ELF-1 (cell line): Measurements from ENCODE around the gene PTPRN2.

Experiments
- DNase-seq: peaks from one replicate; pipeline ENCODE4 v3.0.0-alpha.2; 2016; ENCODE audit warnings: low read depth, low spot score

PTPRN2 gene

DNA sequence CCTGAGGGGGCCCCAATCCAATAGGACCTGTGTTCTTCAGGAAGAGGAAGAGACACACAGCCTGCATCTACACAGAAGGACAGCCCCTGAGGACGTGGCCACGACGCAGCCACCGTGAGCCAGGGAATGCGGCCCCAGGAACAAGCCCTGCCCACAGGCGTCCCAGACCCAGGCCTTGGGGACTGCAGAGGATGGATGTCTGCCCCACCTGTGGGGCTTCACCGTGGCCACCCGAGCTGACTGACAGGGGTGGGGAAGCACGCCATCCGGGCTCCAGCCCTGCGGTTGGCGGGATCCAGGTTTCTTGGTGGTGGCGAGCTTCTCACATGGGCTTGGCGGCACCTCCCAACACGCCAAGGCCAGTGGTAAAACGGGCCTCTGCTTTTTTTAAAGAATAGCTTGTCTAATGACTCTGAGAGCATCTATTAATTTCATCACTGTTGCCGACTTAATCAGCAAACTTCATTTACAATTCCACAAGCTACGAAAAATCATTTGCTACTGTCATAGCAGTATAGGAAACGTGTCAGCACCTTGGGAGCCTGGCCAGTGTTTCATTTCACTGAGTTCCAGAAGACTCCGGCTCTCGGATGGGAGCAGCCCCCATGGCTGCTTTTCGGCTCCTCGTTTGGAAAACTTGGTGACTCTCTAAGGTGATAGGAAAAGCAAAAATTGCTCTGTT, 584.0 kb downstream of the PTPRN2 start:
- DNase-seq, result no peak

DNA sequence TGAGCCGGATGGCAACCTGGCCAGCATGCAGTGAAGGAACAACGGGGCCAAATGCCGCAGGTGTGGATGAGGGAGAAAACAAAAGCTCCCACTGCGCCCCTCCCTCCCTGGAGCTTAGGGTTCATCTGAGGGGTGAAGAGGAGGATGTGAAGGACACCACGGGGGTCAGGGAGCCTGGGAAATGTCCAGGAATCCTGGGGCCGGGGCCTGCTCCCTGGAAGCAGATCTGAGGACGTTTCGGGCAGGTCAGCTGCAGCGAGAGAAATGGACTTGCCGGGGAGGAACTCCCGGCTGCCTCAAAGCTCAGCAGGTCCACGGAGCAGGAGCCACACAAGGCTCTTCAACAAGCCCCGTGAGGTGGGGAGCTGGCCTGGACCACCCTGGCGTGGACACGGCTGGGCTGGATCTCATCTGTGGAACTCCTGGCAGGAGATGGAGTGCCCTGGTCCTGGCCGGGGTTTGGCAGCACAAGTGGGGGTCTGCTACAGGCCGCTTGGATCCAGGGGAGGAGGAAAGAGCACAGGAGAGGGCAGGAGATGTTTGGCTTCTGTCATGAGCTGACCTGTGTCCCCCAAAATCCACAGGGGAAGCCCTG, 585.0 kb downstream of the PTPRN2 start:
- no peak for DNase-seq

DNA sequence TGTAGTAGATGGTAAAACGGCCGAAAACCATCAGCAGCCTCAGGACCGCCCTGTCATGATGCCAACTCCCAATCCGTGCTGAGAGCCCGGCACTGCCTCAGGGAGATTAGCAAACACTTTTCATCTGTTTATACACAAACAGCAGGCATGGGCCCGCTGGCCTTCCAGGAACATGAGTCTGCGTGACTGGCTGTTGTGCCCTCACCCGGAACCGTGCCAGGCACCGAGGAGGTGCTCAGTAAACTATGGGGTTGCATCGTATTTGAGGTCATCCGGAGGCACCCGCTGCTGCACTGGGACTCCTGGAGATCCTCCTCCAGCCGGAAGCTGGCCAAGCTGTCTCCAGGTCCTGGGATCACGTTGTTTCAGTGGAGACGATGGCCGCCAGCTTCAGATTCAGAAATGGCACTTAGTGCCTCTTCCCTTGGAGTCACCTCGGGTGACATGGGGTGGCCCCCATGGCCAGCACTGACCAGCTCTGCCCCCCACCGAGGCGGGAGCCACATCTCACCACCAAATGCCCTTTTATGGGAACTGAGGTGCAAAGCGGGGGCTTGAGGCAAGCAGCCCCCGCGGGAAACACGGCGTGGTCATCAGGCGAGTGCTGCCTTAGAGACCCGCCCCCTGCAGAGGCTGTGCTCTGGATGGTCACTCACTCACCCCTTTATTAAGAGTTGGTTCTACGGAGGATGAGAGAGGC, 585.9 kb downstream of the PTPRN2 start:
- DNase-seq, result peak; percentile 54

DNA sequence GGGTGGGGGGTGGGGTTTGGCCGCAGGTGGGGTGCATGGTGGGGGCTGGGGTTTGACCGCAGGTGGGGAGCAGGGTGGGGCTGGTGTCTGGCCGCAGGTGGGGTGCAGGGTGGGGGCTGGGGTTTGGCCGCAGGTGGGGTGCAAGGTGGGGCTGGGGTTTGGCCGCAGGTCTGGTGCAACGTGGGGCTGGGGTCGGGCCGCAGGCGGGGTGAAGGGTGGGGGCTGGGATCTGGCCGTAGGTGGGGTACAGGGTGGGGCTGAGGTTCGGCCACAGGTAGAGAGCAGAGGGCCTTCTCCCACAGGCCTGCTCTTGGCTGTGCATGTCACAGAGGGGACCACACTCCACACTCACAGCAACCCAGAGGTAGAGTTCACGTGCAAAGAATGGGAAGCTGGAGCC, 586.6 kb downstream of the PTPRN2 start:
- no peak for DNase-seq

DNA sequence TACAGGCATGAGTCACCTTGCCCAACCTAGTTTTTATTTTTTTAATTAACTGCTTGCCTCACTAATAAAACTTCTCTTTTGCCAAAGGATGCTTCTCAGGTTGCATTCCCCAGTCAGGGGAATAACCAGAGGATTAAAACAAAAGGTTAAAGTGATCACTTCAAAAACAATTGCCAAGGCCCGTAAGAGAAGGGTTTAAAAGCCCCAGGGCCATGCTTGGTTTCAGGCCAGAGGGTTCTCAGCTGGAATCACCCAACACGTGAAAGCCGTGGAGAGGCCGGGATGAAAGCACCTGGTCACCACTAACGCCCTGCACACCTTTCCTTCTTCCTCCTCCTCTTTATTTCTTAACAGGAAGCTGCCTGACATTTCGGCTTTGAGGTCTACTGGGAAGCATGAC, 587.5 kb downstream of the PTPRN2 start:
- peak; percentile 54 for DNase-seq

DNA sequence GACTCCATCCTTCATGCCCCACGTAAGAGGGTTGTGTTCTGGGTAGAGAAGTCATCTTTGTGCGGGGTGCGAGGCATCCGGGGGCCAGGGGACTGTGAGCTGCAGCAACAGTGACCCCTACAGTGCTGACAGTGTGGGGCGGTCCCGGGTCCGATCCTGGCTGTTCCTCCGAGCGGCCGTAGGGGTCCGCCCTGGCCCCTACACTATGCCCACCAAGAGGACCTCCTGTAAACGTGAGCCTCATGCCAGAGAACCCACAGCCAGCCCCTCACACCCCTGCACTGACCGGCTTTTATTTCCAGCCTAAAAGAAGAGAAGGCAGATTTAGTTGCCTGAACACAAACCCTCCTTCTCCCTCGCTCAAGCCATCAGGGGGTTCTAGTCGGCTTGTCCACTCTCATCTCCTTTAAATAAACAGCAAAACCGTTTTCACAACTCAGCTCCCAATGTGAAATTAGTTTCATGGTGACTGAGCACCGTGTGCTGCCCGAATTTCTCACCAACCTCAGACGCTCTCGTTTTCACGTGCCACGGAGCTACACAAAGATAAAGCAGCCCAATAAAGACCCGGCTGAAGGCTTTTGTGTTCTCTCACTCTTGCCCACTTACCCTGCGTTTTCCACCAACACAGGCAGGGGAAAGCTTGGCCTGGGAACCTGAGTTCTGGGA, 588.6 kb downstream of the PTPRN2 start:
- no peak for DNase-seq

DNA sequence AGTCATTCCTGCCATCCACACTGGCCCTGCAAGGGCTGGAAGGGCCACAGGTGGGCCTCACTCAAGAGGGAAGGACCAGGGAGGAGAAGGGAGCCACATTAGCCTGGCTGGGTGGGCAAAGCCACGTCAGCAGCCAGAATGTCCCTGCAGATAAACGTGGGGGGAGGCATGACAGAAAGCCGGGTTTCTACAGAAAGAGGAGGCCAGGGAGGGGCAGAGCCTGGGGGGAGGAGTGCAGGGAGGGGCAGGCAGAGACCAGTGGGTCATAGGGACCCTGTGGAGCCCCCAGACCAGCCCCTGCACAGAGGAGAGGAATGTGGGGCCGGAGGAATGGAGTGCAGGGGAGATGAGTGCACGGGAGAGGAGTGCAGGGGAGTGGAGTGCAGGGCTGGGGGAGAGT, 590.2 kb downstream of the PTPRN2 start:
- no peak for DNase-seq

DNA sequence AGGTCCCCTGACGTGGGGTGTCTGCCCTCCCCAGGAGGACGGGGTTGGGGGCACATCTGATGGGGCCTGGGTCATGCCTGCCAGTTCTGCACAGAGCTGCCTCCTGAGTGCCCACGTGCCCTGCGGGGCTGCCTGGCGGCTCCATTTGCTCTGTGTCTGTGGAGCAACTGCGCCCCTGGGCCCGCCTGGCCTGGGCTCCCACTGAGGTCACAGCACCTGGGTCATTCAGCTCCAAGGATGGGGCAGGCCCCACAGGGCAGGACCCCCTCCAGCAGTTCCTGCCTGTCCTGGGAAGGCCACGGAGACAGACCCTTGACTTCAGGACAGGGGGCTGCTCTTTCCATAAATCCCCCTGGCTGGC, 590.6 kb downstream of the PTPRN2 start:
- no peak for DNase-seq

- DNase-seq, result no peak
Observed at GRCh38 chr7:157996359-157997079, 591.1 kb downstream of the PTPRN2 start.

GRCh38 chr7:157995815-157996214, 591.8 kb downstream of the PTPRN2 start:
- no peak for DNase-seq

DNA sequence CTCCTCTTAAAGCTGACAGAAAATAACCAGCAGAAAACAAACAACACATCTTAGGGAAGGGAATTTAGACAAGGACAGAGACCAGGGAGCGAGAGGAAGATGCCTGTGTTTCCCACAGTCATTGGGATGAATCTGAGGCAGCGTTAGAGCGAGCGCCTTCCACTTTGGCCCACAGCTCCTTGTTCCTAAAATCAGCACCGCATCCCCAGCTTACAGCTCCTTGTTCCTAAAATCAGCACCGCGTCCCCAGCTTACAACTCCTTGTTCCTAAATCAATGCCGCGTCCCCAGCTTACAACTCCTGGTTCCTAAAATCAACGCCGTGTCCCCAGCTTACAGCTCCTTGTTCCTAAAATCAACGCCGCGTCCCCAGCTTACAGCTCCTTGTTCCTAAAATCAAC, 593.3 kb downstream of the PTPRN2 start:
- no peak for DNase-seq

DNA sequence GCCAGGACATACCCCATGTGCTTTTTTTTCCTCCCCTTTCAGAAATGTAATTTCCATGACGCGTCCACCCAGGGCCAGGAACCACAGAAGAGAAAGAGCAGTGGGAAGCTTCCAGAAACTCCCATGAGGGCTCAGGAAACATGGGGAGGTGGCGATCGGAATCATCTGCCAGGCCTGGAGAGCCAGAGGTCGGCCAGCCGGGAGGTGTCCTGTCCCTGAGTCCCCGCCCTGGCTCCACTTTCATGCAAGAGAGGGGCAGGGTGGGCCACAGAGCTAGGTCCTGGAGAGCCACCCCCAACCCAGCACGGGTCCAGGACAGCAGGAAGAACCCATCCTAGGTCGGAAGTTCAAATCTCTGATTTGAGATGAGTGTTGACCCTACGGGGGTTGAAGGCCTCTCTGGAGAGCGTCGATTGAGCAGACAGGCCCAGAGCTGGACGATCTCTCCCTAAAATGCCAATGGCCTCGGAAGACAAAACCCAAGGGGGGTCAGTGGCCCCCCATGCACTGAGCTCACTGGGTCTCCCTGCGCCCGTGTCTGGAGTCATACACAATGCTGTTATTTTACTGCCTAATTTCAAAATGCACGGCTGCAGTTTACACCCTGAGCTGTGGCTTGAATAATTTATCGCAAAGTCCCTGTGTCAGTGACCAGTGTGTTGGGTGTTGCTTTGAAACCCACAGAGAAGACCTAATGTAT, 594.1 kb downstream of the PTPRN2 start:
- DNase-seq, result no peak

GRCh38 chr7:157992511-157993160, 595.0 kb downstream of the PTPRN2 start:
- DNase-seq, result no peak

GRCh38 chr7:157991761-157992160, 595.9 kb downstream of the PTPRN2 start:
- DNase-seq, result no peak

GRCh38 chr7:157991351-157991750, 596.3 kb downstream of the PTPRN2 start:
- DNase-seq, result no peak

DNA sequence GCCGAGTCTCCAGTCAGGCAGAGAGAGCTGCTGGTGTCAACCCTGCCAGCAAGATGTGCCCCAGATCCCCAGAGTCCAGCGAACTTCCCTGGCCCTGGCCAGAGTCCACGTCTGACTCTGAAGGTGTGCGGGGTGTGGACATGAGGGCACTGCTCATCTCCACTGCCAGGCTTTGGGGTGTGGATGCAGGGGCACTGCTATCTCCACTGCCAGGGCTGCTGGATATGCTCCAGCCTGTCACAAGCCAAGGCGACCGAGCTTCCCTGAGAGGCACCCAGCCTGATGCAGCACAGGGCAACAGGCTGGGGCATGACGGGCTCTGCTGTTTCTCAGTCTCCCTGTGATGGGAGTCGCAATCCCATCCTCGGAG, 596.8 kb downstream of the PTPRN2 start:
- no peak for DNase-seq

DNA sequence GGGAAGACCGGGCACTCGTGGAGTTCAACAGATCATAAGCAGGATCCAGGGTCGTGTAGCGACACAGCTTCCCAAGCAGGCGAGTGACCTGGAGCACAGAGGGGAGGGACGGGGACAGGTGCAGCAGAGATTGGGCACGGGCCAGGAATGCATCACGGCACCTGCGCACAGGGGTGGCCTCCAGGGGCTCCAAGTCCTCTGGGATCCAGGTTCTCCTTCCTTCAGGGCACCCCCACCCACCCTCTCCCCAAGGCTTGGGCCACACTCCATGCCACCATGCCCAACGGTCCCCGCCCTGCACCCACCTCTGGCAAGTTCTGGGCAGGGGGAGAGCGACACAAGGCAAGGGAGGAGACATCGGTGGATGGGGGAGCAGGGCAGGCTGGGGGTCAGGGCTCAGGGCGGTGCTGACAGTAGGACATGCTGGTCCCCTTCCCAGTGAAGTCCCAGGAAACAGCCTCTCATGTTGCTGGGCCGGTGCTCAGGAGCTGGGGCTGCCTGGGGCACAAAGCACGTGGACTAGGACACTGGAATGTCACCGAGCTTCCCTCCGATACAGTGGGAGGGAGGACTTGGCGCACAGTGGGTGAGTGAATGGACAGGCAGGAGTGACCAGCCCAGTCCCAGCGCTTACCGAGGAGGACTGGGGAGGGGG, 597.3 kb downstream of the PTPRN2 start:
- no peak for DNase-seq

DNA sequence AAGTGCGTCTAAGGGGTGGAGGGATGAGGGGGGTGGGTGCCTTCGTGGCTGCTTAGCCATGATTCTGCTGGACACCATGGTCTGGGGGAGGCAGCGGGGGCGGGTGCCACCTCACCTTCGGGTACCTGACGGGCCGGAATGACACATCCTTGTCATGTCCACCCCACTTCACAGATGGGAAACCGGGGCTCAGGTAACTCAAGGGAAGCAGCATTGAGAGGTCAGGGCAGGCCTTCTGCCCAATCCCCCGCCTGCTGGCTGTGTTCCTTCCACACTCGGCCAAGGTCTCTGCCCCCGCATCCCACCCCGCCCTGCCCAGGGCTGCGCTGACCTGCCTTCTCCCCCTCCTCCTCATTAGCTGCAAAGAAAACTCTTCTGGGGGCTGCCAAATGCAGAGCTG, 598.0 kb downstream of the PTPRN2 start:
- DNase-seq, result no peak

- DNase-seq, result no peak
Observed at GRCh38 chr7:157987906-157988305, 599.7 kb downstream of the PTPRN2 start.

DNA sequence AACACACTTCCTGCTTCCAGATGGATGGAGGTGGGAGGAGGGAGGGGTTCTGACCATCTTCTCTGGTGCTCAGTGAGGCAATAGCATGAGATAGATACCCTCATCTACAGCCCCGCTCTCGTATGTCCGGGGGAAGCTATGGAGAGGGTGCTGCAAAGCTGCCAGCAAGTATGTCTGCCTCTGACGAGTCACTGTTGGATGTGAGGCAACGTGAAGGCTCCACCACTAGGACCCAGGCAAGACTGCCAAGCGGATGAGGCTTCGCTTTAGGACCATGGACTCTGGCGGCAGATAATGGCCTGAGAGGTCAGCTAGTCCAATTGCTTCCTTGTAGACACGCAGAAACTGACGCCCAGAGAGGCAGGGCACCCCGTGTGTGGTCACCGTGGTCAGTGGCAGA, 601.6 kb downstream of the PTPRN2 start:
- DNase-seq, result no peak
